A673 (cell line): ENCODE measurements around the gene SART3.

Source experiments
- CTCF ChIP-seq: fragments of 300-800, 200-600 bp; sonication (generic); conservative IDR thresholded peaks from 2 replicates; pipeline ENCODE4 v1.5.1; 2017; ENCODE audit warnings: low read depth, mild to moderate bottlenecking, antibody characterized with exemption, low read length, moderate library complexity, mixed read lengths
- EZH2 ChIP-seq: fragments of 200-600 bp; sonication (generic); IDR thresholded peaks from 2 replicates; pipeline ENCODE4 v1.6.1; 2017; ENCODE audit warnings: borderline replicate concordance, low read depth, mild to moderate bottlenecking, mixed read lengths, antibody characterized with exemption, low read length; ENCODE audit not compliant: poor library complexity, severe bottlenecking

DNA sequence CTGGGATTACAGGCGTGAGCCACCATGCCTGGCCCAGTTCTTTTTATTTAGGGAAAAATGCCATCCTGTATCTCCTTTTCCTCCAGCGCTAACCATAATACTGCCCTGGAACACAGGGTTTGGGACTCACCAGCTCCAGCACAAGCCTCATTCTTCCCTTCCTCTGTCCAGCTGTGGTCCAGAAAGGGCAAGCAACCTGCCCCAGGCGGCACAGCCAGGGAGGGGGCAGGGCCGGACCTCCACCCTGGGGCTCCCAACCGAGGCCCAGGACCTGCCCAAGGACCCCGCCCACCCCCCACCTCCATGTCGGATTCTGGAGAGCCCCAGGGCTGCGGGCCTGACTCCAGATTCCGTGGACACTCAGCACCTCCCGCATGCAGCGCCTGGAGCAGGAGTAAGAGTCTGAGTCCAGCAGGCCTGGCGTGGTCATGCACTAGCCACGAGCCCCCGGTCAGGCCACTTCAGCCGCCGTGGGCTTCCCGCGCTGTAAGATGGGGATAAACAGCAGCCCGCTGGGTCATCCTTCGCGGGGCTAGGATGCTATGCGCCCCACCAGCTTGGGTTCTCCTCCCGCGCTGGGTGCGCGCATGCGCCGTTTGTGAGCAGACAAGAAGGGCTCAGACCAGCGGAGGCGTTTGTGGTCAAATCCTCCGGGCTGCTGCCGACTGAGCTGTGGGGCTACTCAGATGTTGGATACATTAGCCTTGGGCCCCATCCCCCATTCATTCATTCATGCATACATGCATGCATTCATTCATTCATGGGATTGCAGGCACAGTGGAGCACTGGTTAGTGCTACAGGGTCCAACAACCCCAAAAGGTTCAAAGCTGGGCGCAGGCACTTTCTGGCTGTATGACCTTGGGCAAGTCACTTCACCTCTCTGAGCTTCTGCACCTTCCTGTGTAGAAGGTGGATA, 20.6 kb upstream of the SART3 start:
- TF ChIP-seq EZH2 (no peak), CTCF (no peak)
